IMR-90 (cell line): ENCODE data around the gene CTPS1. TPM values are rescaled to one million over a fixed set of nuclear protein-coding genes. Genes with fewer than 3 reads are reported as not detected.
A peak's percentile ranks its signal among the peaks of the same experiment; 100 is the strongest.

Source experiments
- ATAC-seq: fragments of 200-7000 bp; cut with Tn5 transposase; 2 replicates; pipeline ENCODE4 v1.9.1; 2020; ENCODE audit warnings: low read depth, mild to moderate bottlenecking, moderate library complexity
- BruUV-seq: library from RNA; stranded (reverse); fragments of 400-500 nt; replicated peaks from 2 replicates; lab custom pipeline; 2021; lab: Mats Ljungman, UMichigan
- CTCF ChIA-PET: fragments of 300-600 bp; formaldehyde crosslinking; extraction: SDS; loops from one replicate; lab custom pipeline; 2021; ENCODE audit warnings: antibody characterized with exemption; lab: Yijun Ruan, JAX
- POLR2A ChIA-PET: fragments of 300-600 bp; sonication (Branson Sonifier 250); formaldehyde crosslinking; loops from one replicate; lab custom pipeline; 2022; ENCODE audit warnings: antibody characterized with exemption; ENCODE audit not compliant: unreplicated experiment; lab: Charles Lee
- DNase-seq: peaks from one replicate; pipeline ENCODE4 v3.0.0; 2013
- H2AFZ ChIP-seq: replicated peaks from 2 replicates; pipeline ENCODE3; 2013; ENCODE audit warnings: low read length, mild to moderate bottlenecking; ENCODE audit not compliant: poor library complexity
- H2AK5ac ChIP-seq: 2 replicates; pipeline ENCODE4 v1.6.1; 2013; ENCODE audit warnings: low read depth, low read length, inconsistent platforms
- H2AK9ac ChIP-seq: replicated peaks from 2 replicates; pipeline ENCODE3; 2013; ENCODE audit warnings: mild to moderate bottlenecking, low read depth, low read length, moderate library complexity; ENCODE audit not compliant: poor library complexity
- H2BK120ac ChIP-seq: 2 replicates; pipeline ENCODE4 v1.6.1; 2013; ENCODE audit warnings: low read depth, low read length, inconsistent platforms
- H2BK15ac ChIP-seq: 3 replicates; pipeline ENCODE4 v1.6.1; 2013; ENCODE audit warnings: low read depth, low read length, inconsistent platforms
- H2BK20ac ChIP-seq: 2 replicates; pipeline ENCODE4 v1.6.1; 2013; ENCODE audit warnings: low read depth, mild to moderate bottlenecking, inconsistent platforms, low read length, moderate library complexity
- H2BK5ac ChIP-seq: 2 replicates; pipeline ENCODE4 v1.6.1; 2013; ENCODE audit warnings: mild to moderate bottlenecking, low read depth, low read length, inconsistent platforms; ENCODE audit not compliant: poor library complexity, severe bottlenecking
- H3K14ac ChIP-seq: replicated peaks from 2 replicates; pipeline ENCODE4 v1.6.1; 2013; ENCODE audit warnings: low read depth, low read length, inconsistent platforms
- H3K18ac ChIP-seq: 2 replicates; pipeline ENCODE4 v1.6.1; 2013; ENCODE audit warnings: low read depth, low read length, control low read depth
- H3K23ac ChIP-seq: 2 replicates; pipeline ENCODE4 v1.6.1; 2013; ENCODE audit warnings: low read depth, low read length, inconsistent platforms
- H3K27ac ChIP-seq: 2 replicates; pipeline ENCODE4 v1.5.1; 2013; ENCODE audit warnings: mild to moderate bottlenecking, control low read depth, low read length; ENCODE audit not compliant: insufficient read depth
- H3K27me3 ChIP-seq: 2 replicates; pipeline ENCODE4 v1.6.1; 2013; ENCODE audit warnings: low read length; ENCODE audit not compliant: control insufficient read depth, insufficient read depth
- H3K36me3 ChIP-seq: 2 replicates; pipeline ENCODE4 v1.6.1; 2013; ENCODE audit warnings: low read length, mixed read lengths; ENCODE audit not compliant: control insufficient read depth, insufficient read depth
- H3K4ac ChIP-seq: 2 replicates; pipeline ENCODE4 v1.6.1; 2013; ENCODE audit warnings: low read depth, low read length, inconsistent platforms
- H3K4me1 ChIP-seq: 2 replicates; pipeline ENCODE4 v1.6.1; 2013; ENCODE audit warnings: low read length, mixed read lengths; ENCODE audit not compliant: control insufficient read depth, insufficient read depth
- H3K4me2 ChIP-seq: 2 replicates; pipeline ENCODE4 v1.6.1; 2013; ENCODE audit warnings: low read depth, mild to moderate bottlenecking, control low read depth, low read length, moderate library complexity
- H3K4me3 ChIP-seq: 2 replicates; pipeline ENCODE4 v1.5.1; 2013; ENCODE audit warnings: low read depth, mild to moderate bottlenecking, control low read depth, low read length, moderate library complexity; ENCODE audit not compliant: insufficient read depth
- H3K56ac ChIP-seq: 2 replicates; pipeline ENCODE4 v1.6.1; 2013; ENCODE audit warnings: low read length, inconsistent platforms; ENCODE audit not compliant: insufficient read depth; ENCODE audit errors: extremely low read depth
- H3K79me1 ChIP-seq, 2 experiments: 2 replicates each; pipeline ENCODE4 v1.6.1; 2013; ENCODE audit warnings: low read length in 2 of 2, inconsistent platforms in 1 of 2, low read depth in 1 of 2
- H3K9ac ChIP-seq: 2 replicates; pipeline ENCODE4 v1.6.1; 2013; ENCODE audit warnings: low read depth, low read length, control low read depth
- H3K9me1 ChIP-seq: 2 replicates; pipeline ENCODE4 v1.6.1; 2013; ENCODE audit warnings: low read length, inconsistent platforms; ENCODE audit not compliant: insufficient read depth
- H3K9me3 ChIP-seq: 2 replicates; pipeline ENCODE4 v1.6.1; 2013; ENCODE audit warnings: low read length; ENCODE audit not compliant: control insufficient read depth, insufficient read depth
- H4K20me1 ChIP-seq: 2 replicates; pipeline ENCODE4 v1.6.1; 2013; ENCODE audit warnings: low read length, inconsistent platforms; ENCODE audit not compliant: insufficient read depth
- H4K5ac ChIP-seq: 2 replicates; pipeline ENCODE4 v1.6.1; 2013; ENCODE audit warnings: mild to moderate bottlenecking, low read depth, low read length, control low read depth
- H4K8ac ChIP-seq, 2 experiments: 2 replicates each; pipeline ENCODE4 v1.6.1; 2013; ENCODE audit warnings: low read depth in 2 of 2, low read length in 2 of 2, control low read depth in 1 of 2, inconsistent platforms in 1 of 2
- H4K91ac ChIP-seq: 2 replicates; pipeline ENCODE4 v1.6.1; 2013; ENCODE audit warnings: low read depth, low read length, inconsistent platforms; ENCODE audit not compliant: insufficient read depth
- BHLHE40 ChIP-seq: fragments of 150-350 bp; IDR thresholded peaks from 2 replicates; pipeline ENCODE4 v1.6.1; 2016; ENCODE audit warnings: mild to moderate bottlenecking, low read depth, low read length
- CHD1 ChIP-seq: IDR thresholded peaks from 2 replicates; pipeline ENCODE4 v1.6.1; 2012; ENCODE audit warnings: low read depth, low read length, improper control_type of control experiment
- CTCF ChIP-seq: conservative IDR thresholded peaks from 2 replicates; pipeline ENCODE4 v1.5.1; 2012; ENCODE audit warnings: mild to moderate bottlenecking, low read depth, low read length, improper control_type of control experiment
- ELK1 ChIP-seq: fragments of 150-350 bp; IDR thresholded peaks from 2 replicates; pipeline ENCODE4 v1.6.1; 2016; ENCODE audit warnings: low read depth, mild to moderate bottlenecking, low read length, moderate library complexity, borderline replicate concordance
- FOS ChIP-seq: fragments of 150-350 bp; IDR thresholded peaks from 2 replicates; pipeline ENCODE4 v1.6.1; 2016; ENCODE audit warnings: low read depth, low read length
- MAFK ChIP-seq: IDR thresholded peaks from 2 replicates; pipeline ENCODE4 v1.6.1; 2012; ENCODE audit warnings: low read depth, low read length, improper control_type of control experiment
- MAZ ChIP-seq: IDR thresholded peaks from 2 replicates; pipeline ENCODE4 v1.6.1; 2012; ENCODE audit warnings: low read depth, mild to moderate bottlenecking, low read length, improper control_type of control experiment, moderate library complexity, borderline replicate concordance
- MXI1 ChIP-seq: IDR thresholded peaks from 2 replicates; pipeline ENCODE4 v1.6.1; 2012; ENCODE audit warnings: low read depth, mild to moderate bottlenecking, low read length, moderate library complexity, borderline replicate concordance
- POLR2A ChIP-seq: IDR thresholded peaks from 2 replicates; pipeline ENCODE4 v1.6.1; 2012; ENCODE audit warnings: mild to moderate bottlenecking, low read depth, low read length
- RAD21 ChIP-seq: IDR thresholded peaks from 2 replicates; pipeline ENCODE4 v1.6.1; 2012; ENCODE audit warnings: low read length, improper control_type of control experiment
- RCOR1 ChIP-seq: IDR thresholded peaks from 2 replicates; pipeline ENCODE4 v1.6.1; 2012; ENCODE audit warnings: mild to moderate bottlenecking, low read length, improper control_type of control experiment; ENCODE audit not compliant: insufficient replicate concordance
- RFX5 ChIP-seq: IDR thresholded peaks from 2 replicates; pipeline ENCODE4 v1.8.0; 2012; ENCODE audit warnings: low read depth, mild to moderate bottlenecking, low read length, moderate library complexity
- SMC3 ChIP-seq: fragments of 150-350 bp; IDR thresholded peaks from 2 replicates; pipeline ENCODE4 v1.6.1; 2016; ENCODE audit warnings: low read depth, mild to moderate bottlenecking, antibody characterized with exemption, low read length, moderate library complexity
- WGBS, 2 experiments: methylation state at CpG; one replicate each; pipeline versions ENCODE4 v1.1.5 to v1.1.7; 2013; ENCODE audit warnings: missing lambda C conversion rate in 2 of 2; ENCODE audit not compliant: insufficient read length in 1 of 2; ENCODE audit errors: extremely low coverage in 2 of 2; 5-methylcytosine and 5-hydroxymethylcytosine counted together
- dilution Hi-C: fragments of 300-500 bp; cut with HindIII; formaldehyde crosslinking; loops from one replicate; pipeline ENCODE4 v1.14.3; 2018; ENCODE audit warnings: low sequenced_read_pairs; ENCODE audit not compliant: unreplicated experiment
- in situ Hi-C: fragments of 300-500 bp; cut with MboI; formaldehyde crosslinking; loops from 3 replicates; pipeline ENCODE4 v1.14.3; 2019; ENCODE audit warnings: low sequenced_read_pairs, inconsistent platforms, mixed read lengths
- intact Hi-C: fragments of 100-400 bp; cut with micrococcal nuclease; formaldehyde crosslinking; loops from 2 replicates; pipeline ENCODE4 v1.10.0; 2022
- polyA plus RNA-seq, 3 experiments: library from polyadenylated mRNA; depleted of rRNA; stranded (reverse); fragments of >200 nt; gene quantifications; 2 replicates each; pipeline ENCODE4 v1.2.3, GENCODE V29; 2012; ENCODE audit warnings: low replicate concordance in 1 of 3
- total RNA-seq: library from RNA; depleted of rRNA; stranded (reverse); fragments of >200 nt; gene quantifications from 2 replicates; pipeline ENCODE4 v1.2.3, GENCODE V29; 2012

Gene CTPS1
- total and polyA plus RNA-seq, 2 of the 4 experiments (the other 2 are of a cell fraction): 40.4 to 41.0 TPM

- TF ChIP-seq MXI1: no peak
Observed at GRCh38 chr1:40944326-40944725, 35.2 kb upstream of the CTPS1 start (continued).

- Histone ChIP-seq H3K79me1 (no peaks in the 10 kb centered on the region), H4K8ac (peak overlapping the region in 1 of 2 experiments; percentile 81; a peak in 3 of 4 replicates), H3K4me3 (no peak overlapping the region), H3K23ac (0 out of 2 replicates have a peak overlapping the region, but pooled peaks have one; percentile 30), H3K4me1 (peaks cover 6% of the 10 kb centered on the region), H4K91ac (peak overlapping the region; percentile 60), H3K4me2 (no peak overlapping the region), H2BK120ac (peak overlapping the region; percentile 69), H2BK5ac (peak overlapping the region; percentile 83), H3K9ac (peak overlapping the region; percentile 4; the same call in 1 of the 2 replicates), H3K36me3 (no peaks in the 10 kb centered on the region), H3K27ac (peak overlapping the region; percentile 94; the same call in 1 of the 2 replicates), H4K20me1 (no peaks in the 10 kb centered on the region), H3K14ac (peak overlapping the region; percentile 19; the same call in 1 of the 2 replicates), H2AK5ac (peak overlapping the region; percentile 77; the same call in 1 of the 2 replicates), H3K4ac (peak overlapping the region; percentile 65), H2AK9ac (peak overlapping the region; percentile 10), H3K18ac (peak overlapping the region; percentile 50), H2BK20ac (peak overlapping the region; percentile 29; the same call in 1 of the 2 replicates), H3K9me1 (0 out of 2 replicates have a peak, but pooled peaks cover 6% of the 10 kb centered on the region), H4K5ac (peak overlapping the region; percentile 79), H2AFZ (no peak overlapping the region), H3K27me3 (no peaks in the 10 kb centered on the region), H3K9me3 (peaks cover 5% of the 10 kb centered on the region; the same call in 1 of the 2 replicates), H2BK15ac (peak overlapping the region; percentile 64; the same call in 1 of the 3 replicates), H3K56ac (no peak overlapping the region)
- in situ Hi-C loops (no loop called here), intact Hi-C loops (no loop called here), dilution Hi-C loops (no loop called here)
- peak; percentile 43 for DNase-seq
- peak; percentile 65 for ATAC-seq
- CTCF ChIA-PET: interaction anchor here (0.6 to 1.5 kb wide), 4 partner anchors 8 to 86 kb away, joined by 3 to 6 read pairs (median 3); partner anchors contain the start of gene CITED4
- POLR2A ChIA-PET: interaction anchor here (0.6 kb wide), 1 partner anchor 20 kb away, joined by 3 read pairs; no protein-coding TSS in a partner anchor
- no TSS peak for BruUV-seq
- WGBS, 2 experiments: 79% methylated on average over 2 of the region's 6 CpGs; no CpG with 5 or more reads in 1 of the 2 experiments
- TF ChIP-seq RCOR1 (no peak), CTCF (no peak), BHLHE40 (no peak), SMC3 (no peak), CHD1 (no peak), FOS (no peak), ELK1 (no peak), MAFK (no peak), RFX5 (no peak), POLR2A (no peak), MXI1 (no peak), MAZ (no peak), RAD21 (no peak)
Observed at GRCh38 chr1:40944841-40945430, 34.6 kb upstream of the CTPS1 start.
